ENCODE data around the gene ASPA.
A peak's percentile ranks its signal among the peaks of the same experiment; 100 is the strongest.
"Not testable (repeated sequence)": the region's sequence is repeated elsewhere in the genome, so short reads cannot be mapped to it uniquely, and the experiment has no call there.

The ASPA gene

DNA sequence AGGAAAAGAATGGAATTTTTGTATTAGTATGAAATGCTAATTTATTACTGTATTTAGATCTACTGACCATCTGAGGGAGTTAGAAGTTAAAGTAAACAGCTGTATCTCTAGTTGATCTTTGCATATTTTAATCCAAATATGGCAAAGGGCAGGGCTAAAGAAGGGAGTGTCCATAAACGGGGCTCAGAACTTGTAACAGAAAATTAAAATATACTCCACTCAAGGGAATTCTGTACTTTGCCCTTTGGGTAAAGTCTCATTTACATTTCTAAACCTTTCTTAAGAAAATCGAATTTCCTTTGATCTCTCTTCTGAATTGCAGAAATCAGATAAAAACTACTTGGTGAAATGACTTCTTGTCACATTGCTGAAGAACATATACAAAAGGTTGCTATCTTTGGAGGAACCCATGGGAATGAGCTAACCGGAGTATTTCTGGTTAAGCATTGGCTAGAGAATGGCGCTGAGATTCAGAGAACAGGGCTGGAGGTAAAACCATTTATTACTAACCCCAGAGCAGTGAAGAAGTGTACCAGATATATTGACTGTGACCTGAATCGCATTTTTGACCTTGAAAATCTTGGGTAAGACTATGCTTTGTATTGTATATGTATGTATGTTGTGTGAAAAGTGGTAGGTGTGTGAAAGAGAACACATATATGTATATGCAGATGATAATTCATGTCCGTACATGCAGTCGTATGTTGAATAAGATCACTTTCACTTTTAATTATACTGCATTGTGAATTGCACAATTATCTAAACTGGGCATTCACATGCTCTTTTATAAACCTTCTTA, at the start of gene ASPA:
ASPA (plus strand) TSS at position 186 of the 799 bp plus-strand sequence; CDS start at position 349, 163 bp downstream.
- DNase-seq = no peak

- DNase-seq = not testable (repeated sequence)
These were observed 42.6 kb upstream of the ASPA start for GRCh38 chr17:3433215-3433614.

GRCh38 chr17:3433741-3434140, 42.1 kb upstream of the ASPA start, which contains the start of gene OR1E2:
Gene OR1E2 (minus strand): TSS chr17:3433841. CDS start chr17:3433841, 0 bp downstream.
- DNase-seq = no peak

GRCh38 chr17:3438368-3438767, 37.4 kb upstream of the ASPA start:
- DNase-seq = no peak

DNA sequence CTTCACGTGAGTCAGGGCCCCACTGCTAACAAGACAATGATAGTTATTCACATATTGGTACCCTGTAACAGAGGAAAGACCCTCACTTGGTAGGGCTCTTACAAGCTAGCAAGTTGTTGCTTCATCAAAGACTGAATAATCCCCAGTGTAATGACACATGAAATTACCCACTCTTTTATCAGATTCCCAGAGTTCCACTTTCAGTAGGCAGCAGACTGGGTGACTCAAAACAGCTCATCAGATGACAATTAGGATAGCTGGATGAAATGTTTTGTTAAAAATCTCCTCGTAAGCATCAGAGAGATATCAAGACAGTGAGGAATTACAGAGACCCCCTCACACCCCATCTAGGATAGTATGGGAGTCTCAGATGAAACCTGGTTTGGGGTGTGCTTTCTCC, 35.3 kb upstream of the ASPA start:
- DNase-seq = no peak

- no peak for DNase-seq
These were observed 28.2 kb upstream of the ASPA start for GRCh38 chr17:3447625-3448024.

DNA sequence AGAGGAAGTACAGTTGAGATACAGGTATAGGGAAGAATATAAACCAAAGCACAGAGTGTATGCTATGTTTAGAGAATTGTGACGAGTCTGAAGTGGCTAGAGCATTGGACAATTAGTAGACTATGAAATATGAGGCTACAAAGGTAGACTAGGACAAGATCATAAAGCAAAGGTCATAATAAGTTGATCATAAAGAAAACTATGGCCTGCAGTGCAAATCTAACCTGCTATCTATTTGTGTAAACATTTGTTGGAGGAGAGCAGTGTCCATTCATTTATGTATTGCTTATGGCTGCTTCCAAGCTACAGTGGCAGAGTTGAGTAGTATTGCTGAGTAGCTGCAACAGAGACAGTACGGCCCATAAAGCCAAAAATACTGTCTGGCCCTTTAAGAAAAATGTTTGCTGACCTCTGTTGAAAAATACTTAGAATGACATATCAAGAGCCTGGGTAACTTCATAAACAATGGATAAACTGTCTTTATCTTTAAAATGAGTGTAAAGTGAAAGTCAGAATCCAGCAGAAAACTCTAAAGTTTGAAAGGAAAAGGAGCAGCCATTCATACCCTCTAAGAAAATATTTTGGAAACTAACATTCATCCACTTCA, 27.6 kb upstream of the ASPA start:
- no peak for DNase-seq

DNA sequence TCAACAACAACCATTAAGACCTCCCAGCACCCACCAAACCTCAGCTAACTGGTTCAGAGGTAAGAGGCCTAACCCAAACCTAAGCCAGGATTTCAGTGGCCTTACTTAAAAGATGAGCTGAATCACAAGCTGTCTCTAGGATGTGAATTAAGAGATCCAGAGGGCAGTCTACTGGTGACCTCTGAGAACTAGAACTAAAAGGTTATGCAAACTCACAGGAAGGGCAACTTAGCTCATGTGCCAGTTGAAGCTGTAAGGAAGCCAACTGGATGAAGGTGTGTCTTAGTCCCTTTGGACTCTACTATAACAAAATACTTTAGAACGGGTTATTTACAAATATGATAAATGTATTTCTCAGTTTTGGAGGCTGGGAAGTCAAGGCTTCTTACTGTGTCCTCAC, 9.4 kb upstream of the ASPA start:
- not testable (repeated sequence) for DNase-seq

GRCh38 chr17:3469529-3469928, 6.3 kb upstream of the ASPA start:
- no peak for DNase-seq

GRCh38 chr17:3471599-3471998, 4.2 kb upstream of the ASPA start, which contains the start of gene SPATA22:
Gene SPATA22 (minus strand): TSS chr17:3471819. CDS start chr17:3469325, 2,494 bp downstream.
- DNase-seq = no peak

GRCh38 chr17:3472137-3472536, 3.7 kb upstream of the ASPA start:
- no peak for DNase-seq

- DNase-seq = peak; percentile 30
These were observed 1.6 kb upstream of the ASPA start for GRCh38 chr17:3474212-3474611.

DNA sequence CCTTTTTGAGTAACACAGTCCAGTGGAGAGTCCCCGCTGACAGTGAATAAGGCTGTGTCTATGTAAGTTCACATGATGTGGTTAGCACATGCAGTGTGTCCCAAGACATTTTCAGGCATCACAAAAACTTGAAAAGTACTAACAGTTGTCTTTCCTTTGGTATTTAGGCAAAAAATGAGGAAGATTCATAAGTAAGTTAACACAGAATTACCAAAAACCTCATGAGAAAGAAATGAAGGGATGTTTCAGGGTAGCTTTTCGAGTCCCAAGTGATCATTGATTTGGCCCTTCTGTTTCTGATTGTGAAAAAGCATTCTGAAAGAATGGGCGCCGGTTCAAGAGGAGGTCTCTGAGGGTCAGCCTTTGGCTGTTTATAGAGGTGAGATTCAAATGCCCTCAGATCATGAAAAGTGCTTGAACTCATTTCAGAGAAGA, 529 bp upstream of the ASPA start:
- no peak for DNase-seq

DNA sequence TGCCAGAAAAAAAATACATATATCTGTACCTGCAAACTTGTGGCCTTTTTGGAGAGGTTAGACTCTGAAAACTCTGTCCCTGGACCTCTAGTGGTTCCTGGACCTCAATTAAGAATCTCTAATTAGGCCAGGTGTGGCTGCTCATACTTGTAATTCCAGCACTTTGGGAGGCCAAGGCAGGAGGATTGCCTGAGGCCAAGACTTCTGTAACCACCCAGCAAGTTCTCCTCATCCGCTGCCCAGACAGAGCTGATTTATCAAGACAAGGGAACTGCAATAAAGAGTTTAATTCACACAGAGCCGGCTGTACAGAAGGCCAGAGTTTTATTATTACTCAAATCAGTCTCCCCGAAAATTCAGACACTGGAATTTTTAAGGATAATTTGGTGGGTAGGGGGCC, 4.2 kb downstream of the ASPA start:
- no peak for DNase-seq

DNA sequence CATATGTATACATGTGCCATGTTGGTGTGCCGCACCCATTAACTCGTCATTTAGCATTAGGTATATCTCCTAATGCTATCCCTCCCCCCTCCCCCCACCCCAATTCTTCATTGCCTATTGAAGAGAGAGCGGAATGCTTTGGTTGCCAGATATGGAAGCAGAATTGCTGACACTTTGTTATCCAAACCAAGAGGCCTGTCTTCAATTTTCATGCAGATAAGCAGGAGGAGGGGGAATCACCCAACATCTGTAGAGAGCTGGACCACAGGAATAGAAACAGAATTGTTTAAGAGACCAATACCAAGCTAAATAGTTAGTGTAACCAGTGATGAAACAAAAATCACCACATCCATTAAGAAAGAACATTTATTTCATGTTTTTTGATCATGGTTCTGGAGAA, 7.1 kb downstream of the ASPA start:
- no peak for DNase-seq

GRCh38 chr17:3485481-3486068, 9.8 kb downstream of the ASPA start:
- peak; percentile 91 for DNase-seq

DNA sequence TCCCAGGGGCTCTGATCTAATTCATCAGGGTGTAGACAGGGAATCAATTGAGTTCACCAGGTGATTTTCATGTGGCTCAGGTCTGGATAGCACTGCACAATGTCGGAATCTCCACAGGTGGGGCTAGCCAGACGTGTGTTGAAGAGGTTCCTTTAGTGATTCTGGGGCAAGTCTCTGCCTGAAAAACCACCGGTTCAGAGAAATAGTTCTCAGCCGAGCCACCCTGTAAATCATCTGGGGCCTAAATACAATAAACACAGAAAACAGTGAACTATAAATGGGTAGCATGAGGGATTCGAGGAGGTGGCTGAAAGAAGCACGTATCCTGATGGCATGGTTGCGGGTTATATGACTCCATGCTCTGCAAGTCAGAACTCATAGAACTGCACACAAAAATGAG, 21.3 kb downstream of the ASPA start:
- DNase-seq = no peak

- DNase-seq = no peak
These were observed 25.5 kb downstream of the ASPA start for GRCh38 chr17:3501344-3501743.

GRCh38 chr17:3502466-3502865, 26.7 kb downstream of the ASPA start:
- DNase-seq = no peak

DNA sequence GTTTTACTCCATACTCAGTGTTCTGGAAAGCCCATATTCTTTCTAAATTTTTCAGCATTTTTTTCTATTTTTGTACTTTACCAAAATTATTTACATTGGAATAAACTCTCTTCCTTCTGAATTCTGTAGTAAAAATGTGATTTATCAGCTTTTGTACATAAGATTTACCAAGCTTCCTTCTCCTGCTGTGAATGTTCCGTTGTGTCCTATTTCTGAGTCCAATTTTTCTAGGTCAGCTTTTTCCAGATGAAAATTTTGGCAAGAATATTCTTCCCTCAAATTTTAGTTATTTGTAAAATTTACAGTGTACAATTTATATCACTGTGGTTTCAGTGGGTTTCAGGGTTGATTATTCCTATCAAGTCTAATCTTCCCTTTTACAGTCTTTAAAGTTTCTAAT, 27.5 kb downstream of the ASPA start:
- no peak for DNase-seq

DNA sequence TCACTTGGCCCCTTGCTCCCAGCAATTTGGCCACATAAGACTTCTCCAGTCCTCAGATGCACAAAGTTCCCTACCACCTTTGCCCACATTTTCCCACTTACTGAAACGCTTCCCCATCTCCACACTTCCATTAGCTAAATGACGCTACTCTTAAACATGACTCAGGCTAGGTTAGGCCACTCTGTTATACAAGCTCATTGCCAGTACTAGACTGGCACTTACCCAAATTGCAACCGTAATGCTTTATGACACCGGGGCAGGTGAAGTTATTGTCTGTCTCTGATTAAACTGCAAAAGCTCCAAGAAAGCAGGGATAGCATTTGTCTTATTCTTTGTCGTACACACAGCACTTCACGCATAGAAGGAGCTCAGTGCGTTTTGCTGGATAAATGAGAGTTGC, 29.2 kb downstream of the ASPA start:
- no peak for DNase-seq

DNA sequence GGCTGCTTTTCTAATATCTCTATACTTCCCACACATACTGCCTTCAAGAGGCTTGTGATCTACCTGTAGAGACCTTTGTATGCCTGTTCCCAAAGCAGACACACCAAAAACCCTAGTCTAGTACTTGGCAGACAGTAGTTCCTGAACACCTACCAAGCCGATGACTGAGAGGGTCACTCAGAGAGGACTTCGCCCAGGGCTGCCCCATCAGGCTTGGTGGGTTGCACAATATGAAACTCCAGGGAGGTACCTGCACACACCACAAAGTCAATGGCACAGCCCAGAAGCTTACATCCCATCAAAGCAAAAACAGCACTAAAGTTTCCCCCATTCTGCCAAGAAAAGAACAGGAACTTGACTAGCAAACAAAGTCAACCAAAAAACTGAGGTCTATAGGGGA, 30.3 kb downstream of the ASPA start:
- no peak for DNase-seq

DNA sequence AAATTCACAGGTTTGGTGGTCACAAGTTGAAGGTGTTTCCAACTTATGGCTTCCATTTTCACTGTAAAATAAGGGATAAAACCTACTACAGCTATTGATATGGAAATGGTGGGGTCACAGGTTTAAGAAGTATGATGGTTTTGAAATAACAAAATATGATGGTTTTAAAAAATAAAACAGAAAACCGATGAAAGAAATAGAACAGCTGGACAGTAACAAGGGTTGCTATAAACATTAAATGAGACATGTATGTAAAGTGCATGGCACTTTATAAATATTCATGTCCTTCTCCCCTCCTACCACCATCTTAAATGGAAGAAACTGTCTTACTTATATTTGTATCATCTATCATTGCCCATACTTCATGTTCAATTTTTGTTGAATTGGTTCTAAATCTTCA, 31.3 kb downstream of the ASPA start:
- no peak for DNase-seq

GRCh38 chr17:3507869-3508268, 32.1 kb downstream of the ASPA start:
- no peak for DNase-seq

Data from NCI-H2171 treated with DMSO at 0.1 percent for 48 hours (cell line).